Tracheal epithelial cell (primary cell): ENCODE measurements around the gene NPRL2. TPM values are rescaled to one million over a fixed set of nuclear protein-coding genes. Genes with fewer than 3 reads are reported as not detected.

Experiments used
- total RNA-seq: library from RNA; depleted of rRNA; stranded (reverse); fragments of >200 nt; gene quantifications from 2 replicates; pipeline ENCODE4 v1.2.1, GENCODE V29; 2014

The NPRL2 gene
- 15.6 and 18.3 TPM in 2 replicates for total RNA-seq

GRCh38 chr3:50350527-50351322 is at the start of gene NPRL2, which contains the start of gene CYB561D2:
TSS of gene NPRL2 (minus strand) at chr3:50350775. CDS start at chr3:50350652, 123 bp downstream.
TSS of gene CYB561D2 (plus strand) at chr3:50350862. CDS start at chr3:50351434, 572 bp downstream.

GRCh38 chr3:50358911-50359759 is 8.6 kb upstream of the NPRL2 start, which contains the start of gene TMEM115:
TSS of gene TMEM115 (minus strand) at chr3:50359521. CDS start at chr3:50359063, 458 bp downstream.

DNA sequence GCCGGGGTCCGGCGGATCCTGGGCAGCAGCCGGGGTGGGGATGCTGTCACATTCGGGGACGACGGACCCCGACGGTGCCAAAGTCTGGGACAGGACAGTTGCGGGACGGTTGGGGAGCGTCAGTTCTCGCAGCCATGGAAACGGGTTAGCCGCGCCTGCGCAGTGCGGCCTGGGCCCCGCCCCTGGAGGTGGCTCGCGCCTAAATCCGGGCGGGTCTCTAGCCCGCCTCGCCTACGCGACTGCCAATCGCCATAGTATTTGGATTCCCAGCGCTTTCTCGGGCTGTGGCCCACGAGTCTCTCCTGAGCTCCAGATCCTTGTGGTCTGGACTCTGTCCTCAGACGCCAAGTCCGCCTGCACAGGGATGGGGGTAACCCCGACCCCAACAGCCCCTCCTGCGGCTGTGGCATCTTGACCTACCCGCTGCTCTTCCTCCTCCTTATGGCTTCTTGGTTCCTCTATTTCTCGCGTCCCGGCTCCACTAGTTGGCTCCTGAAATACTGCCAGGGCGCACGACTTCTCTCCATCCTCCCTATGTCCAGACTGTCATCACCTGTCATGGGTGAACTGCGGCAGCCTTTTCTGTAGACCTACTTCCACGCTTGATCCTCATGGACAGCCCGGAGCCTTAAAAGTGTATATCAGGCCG is 4.9 kb downstream of the NPRL2 start, which contains the start of gene ZMYND10:
Gene ZMYND10, minus strand, starts transcription at position 147 of the 649 bp plus-strand sequence. CDS start 153 bp downstream, outside the sequence.

GRCh38 chr3:50340448-50341329 is 9.9 kb downstream of the NPRL2 start, which contains the start of gene RASSF1:
TSS of gene RASSF1 (minus strand) at chr3:50340836. CDS start at chr3:50340805, 31 bp downstream.

DNA sequence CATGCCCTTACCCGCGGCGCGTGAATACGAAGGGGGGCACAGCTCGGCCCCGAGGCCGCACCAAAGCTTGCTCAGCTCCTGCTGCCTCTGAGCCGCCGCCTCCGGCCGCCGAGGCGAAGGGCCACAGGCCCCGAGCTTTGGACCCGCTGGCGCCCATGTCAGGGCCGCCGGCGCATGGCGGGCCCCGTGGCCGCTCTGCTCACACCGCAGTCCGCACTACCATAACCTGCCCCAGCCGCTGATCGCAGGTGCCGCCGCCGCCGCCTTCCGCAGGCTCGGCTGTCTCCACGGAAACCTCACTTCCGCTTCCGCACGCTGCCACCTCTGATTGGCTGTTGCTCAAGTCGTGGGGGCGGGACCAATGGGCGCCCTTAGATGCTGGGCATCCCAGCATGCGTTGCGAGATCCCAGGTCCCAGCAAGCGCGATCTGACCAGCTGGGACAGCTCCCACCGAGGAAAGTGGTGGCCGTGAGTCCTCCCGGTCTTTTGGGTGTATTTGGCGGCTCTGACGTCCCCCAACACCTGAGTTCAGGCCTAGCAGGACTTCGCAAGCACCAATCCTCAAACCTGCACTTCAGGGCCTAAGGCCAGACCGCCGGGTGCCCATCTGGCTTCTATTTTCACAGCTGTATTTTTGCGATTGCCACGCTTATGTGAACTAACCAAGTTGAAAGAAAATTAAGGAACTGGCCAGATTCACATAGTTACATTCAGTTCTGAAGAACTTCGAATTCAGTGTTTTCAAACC is 22.5 kb downstream of the NPRL2 start, which contains the start of gene TUSC2:
Gene TUSC2, minus strand, starts transcription at position 281 of the 749 bp plus-strand sequence. Its CDS starts 124 bp downstream, at position 157.

DNA sequence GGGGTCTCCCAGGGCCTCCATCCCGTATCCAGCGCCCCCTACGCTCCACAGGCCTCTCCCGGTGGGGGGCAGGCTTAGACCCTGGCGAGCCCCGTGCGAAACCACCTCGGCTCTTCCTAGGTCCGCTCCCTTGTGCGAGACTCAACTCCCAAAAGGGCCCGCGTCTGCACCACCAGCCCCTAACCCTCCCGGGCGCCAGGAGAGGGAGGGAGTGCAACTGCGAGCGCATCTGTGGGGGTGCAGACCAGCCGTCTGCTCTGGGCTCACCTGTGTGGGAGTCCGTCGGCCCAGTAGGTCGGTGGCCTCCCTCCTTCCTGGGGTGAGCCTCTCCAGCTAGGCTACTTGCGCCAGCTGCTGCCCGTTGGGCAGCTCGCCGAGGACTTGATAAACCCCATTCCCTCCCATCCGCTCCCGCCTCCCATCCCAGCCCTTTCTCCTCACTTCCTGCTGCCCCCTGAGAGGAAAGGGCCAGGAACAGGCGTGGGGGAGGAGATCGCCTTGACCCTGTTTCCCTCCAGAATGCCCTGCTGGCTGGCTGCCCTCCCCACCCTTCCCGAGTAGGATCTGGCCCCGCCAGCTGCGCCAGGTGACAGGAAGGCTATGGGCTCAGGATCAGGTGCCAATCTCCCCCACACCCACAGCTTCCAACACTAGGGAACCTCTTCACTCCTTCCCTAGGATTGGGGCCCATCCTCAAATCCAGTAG is 28.0 kb downstream of the NPRL2 start, which contains the start of gene HYAL2:
Gene HYAL2, minus strand, starts transcription at position 360 of the 706 bp plus-strand sequence. CDS start 2,256 bp downstream, outside the sequence.

GRCh38 chr3:50303013-50303815 is 47.4 kb downstream of the NPRL2 start, which contains the start of gene HYAL1:
TSS of gene HYAL1 (minus strand) at chr3:50303574. CDS start at chr3:50302956, 618 bp downstream.

DNA sequence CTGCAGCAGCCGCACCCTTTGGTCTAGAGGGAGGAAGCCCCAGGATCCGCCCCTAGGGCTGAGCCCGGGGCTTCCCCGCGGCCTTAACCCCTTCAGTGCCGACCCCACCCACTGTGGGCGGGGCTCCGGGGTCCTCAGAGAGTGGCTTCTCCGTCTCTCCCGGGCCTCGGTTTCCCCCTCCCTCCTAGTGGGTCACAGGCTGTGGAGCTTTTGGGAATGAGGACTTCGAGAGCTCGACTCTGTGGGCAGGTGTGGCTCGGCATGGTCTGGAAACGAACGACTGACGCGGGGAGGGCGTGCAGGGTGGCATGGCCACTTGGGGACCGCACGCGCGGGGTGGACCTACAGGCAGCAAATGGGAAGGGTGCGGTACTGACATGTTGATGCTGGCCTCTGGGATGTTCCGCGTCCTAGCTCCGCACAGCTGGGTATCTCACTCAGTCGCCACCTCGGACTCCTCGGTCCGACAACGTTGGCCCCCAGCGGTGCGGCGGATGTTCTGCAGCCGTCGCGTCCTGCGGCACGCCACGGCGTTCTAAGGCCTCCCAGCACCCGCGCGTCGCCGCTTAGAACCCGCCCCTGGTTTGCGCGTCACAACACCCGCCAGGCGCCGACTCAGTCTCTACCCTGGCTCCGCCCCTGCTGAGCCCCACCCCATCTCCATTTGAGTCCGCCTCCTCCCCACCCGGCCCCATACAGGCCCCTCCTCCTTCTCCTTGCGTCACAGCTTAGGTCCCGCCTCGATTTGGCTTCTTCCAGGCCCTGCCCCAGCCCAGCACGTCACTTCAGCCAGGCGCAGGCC is 51.5 kb downstream of the NPRL2 start, which contains the start of the genes HYAL3 and NAA80:
Gene HYAL3, minus strand, starts transcription at position 570 of the 802 bp plus-strand sequence. CDS start 3,803 bp downstream, outside the sequence.
Gene NAA80, minus strand, starts transcription at position 570 of the 802 bp plus-strand sequence. CDS start 1,942 bp downstream, outside the sequence.

Other genes starting within 250 kb of the NPRL2 start
- 65.3 and 87.8 TPM in 2 replicates for gene SEMA3F, start 195.5 kb downstream of the NPRL2 start, total RNA-seq
- gene GNAT1, start 159.2 kb downstream of the NPRL2 start, total RNA-seq, result 0.43 TPM in 1 of 2 replicates, not detected in the other
- gene SLC38A3, start 145.5 kb downstream of the NPRL2 start, total RNA-seq, result not detected in 2 replicates
- gene GNAI2, start 114.6 kb downstream of the NPRL2 start, total RNA-seq, result 85.3 and 148 TPM in 2 replicates
- gene SEMA3B, start 81.6 kb downstream of the NPRL2 start, total RNA-seq, result 8.2 and 15.6 TPM in 2 replicates
- gene LSMEM2, start 71.7 kb downstream of the NPRL2 start, total RNA-seq, result not detected in 2 replicates
- gene IFRD2, start 58.3 kb downstream of the NPRL2 start, total RNA-seq, result 150 and 196 TPM in 2 replicates
- 7.5 and 14.7 TPM in 2 replicates for gene HYAL3, start 51.4 kb downstream of the NPRL2 start, total RNA-seq
- 3.1 and 3.4 TPM in 2 replicates for gene NAA80, start 51.4 kb downstream of the NPRL2 start, total RNA-seq
- 4.8 and 6.6 TPM in 2 replicates for gene HYAL1, start 47.2 kb downstream of the NPRL2 start, total RNA-seq
- gene HYAL2, start 28.0 kb downstream of the NPRL2 start, total RNA-seq, result 74.0 and 95.7 TPM in 2 replicates
- gene TUSC2, start 22.6 kb downstream of the NPRL2 start, total RNA-seq, result 14.9 and 16.9 TPM in 2 replicates
- gene RASSF1, start 9.9 kb downstream of the NPRL2 start, total RNA-seq, result 17.4 and 23.2 TPM in 2 replicates
- gene ZMYND10, start 5.0 kb downstream of the NPRL2 start, total RNA-seq, result 0.24 and 1.9 TPM in 2 replicates
- gene CYB561D2, start 87 bp upstream of the NPRL2 start, total RNA-seq, result 17.1 and 28.4 TPM in 2 replicates
- 31.1 and 45.1 TPM in 2 replicates for gene TMEM115, start 8.7 kb upstream of the NPRL2 start, total RNA-seq
- gene CACNA2D2, start 152.9 kb upstream of the NPRL2 start, total RNA-seq, result not detected in 2 replicates
- gene C3orf18, start 217.0 kb upstream of the NPRL2 start, total RNA-seq, result 4.3 and 4.7 TPM in 2 replicates
- 8.7 and 10.6 TPM in 2 replicates for gene HEMK1, start 218.7 kb upstream of the NPRL2 start, total RNA-seq